ENCODE results near the gene TRIM9. TPM values are rescaled to one million over a fixed set of nuclear protein-coding genes. Genes with fewer than 3 reads are reported as not detected.
"Not testable (repeated sequence)": the region's sequence is repeated elsewhere in the genome, so short reads cannot be mapped to it uniquely, and the experiment has no call there.

TRIM9 gene
- total RNA-seq, 1 experiment from 2014 or later: 0.41 TPM

- in situ Hi-C loops (cut with HindIII; ENCODE audit: low pct_unique_long_range_greater_than_20kb, low sequenced_read_pairs): no loop called here
- DNase-seq (ENCODE audit: low read depth): no peak
These were observed 110.7 kb downstream of the TRIM9 start for GRCh38 chr14:50984036-50984710.

DNA sequence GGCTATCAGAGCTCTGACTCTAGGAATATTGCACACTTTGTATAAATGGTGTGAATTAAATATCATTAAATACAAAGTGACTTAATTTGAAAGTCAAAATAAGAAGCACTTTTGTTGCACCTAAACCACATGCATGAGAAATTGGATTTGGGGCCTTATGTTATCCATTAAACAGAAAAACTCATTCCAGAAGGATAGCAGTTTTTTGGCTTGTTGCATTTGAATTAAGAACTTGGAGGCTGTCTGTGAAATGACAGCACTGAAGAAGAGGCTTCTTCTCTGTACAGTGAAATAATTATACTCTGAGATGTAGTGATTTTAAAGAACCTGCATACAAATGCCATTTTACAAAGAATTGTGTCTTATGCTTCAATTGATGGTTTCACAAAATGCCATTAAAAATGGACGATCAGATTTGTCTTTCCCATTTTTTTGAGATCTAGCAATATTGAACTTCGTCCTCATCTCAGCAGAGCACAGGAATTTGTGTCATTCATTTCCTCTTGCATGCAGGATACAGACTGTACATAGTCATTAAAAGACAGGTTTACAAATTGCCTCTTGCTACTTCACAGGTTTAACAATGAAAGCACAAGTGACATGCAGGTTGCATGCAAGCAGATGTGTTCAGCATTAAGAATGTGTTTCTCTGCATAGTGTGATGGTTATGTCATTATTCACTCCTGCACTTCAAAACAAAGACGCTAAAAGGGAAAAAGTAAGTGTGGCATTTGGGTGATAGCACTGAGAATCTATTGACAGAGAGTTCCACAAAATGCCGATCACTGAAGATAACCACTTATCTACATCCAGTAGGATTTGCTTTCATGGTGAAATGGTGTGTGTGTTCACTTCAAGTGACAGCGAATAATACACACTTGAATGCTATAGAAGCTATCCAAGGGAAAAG, 114.7 kb downstream of the TRIM9 start:
- in situ Hi-C loops (cut with HindIII; ENCODE audit: low pct_unique_long_range_greater_than_20kb, low sequenced_read_pairs): no loop called here
- no peak for DNase-seq (ENCODE audit: low read depth)

DNA sequence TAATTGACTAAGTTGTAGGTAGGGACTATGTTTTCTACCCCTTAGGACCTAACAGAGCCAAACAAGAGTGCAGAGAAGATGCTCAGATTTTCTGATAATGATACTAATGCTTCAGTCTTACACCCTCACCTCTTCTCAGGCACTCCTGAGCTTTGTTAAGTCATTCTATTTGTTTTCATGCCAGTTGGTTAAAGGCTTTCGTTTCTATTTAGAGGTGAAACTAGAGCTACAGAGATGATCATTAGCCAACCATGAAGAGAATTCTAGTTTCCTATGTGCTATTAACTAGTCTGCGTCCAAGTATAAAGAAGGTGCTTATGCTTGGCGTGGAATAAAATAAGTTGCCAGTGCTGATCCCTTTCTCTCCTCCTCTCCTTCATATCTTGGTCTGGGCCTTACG, 116.0 kb downstream of the TRIM9 start:
- in situ Hi-C loops (cut with HindIII; ENCODE audit: low pct_unique_long_range_greater_than_20kb, low sequenced_read_pairs): no loop called here

DNA sequence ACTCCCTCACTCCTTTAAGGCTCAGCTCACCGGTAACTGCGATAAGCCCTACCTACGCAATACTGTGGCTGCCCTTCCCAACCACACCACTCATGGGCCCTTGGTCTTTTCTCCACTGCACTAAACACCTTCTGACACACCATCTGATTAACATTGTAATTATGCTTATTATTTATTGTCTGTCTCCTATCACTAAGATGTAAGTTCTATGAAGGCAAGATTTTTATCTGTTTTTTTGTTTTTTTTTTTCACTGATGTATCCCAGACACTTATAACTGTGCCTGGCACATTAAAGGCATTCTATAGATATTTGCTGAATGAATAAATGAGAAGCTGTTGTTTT, 116.4 kb downstream of the TRIM9 start:
- in situ Hi-C loops (cut with HindIII; ENCODE audit: low pct_unique_long_range_greater_than_20kb, low sequenced_read_pairs): no loop called here
- no peak for DNase-seq (ENCODE audit: low read depth)

More for the DNA sequence above, 116.0 kb downstream of the TRIM9 start:
- no peak for DNase-seq (ENCODE audit: low read depth)

DNA sequence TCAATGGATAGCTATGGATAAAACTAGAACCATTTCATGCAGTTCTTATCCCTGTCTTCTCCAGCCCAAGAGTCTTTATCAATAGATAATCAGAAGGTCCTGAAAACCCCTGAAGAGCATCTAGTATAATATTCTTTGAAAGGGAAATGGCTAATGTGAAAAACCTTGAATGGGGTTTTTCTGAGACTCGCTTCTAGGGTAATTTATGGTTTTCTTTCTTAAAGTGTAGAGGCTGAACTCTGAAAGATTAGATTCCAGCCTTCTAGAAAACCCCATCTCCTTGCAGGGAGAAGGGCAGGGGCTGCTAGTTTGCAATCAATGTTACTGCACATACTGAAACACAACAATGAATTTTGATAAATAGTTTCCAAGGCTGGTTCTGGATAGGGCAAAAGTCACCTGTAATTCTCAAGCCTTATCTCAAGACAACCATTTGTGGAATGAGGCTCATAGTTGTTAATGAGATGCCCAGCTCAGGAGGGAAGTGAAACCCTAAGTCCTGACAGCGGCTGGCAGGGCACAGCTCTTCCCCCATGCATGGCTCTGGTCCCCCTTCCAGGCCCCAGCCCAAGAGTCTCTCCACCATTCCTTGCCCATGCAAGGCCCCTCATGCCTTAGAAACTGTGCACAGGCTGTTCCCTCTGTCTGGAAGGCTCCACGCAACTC, 116.9 kb downstream of the TRIM9 start:
- in situ Hi-C loops (cut with HindIII; ENCODE audit: low pct_unique_long_range_greater_than_20kb, low sequenced_read_pairs): no loop called here
- DNase-seq (ENCODE audit: low read depth): no peak

GRCh38 chr14:50974118-50974517, 120.8 kb downstream of the TRIM9 start:
- no peak for DNase-seq (ENCODE audit: low read depth)
- in situ Hi-C loops (cut with HindIII; ENCODE audit: low pct_unique_long_range_greater_than_20kb, low sequenced_read_pairs): no loop called here

DNA sequence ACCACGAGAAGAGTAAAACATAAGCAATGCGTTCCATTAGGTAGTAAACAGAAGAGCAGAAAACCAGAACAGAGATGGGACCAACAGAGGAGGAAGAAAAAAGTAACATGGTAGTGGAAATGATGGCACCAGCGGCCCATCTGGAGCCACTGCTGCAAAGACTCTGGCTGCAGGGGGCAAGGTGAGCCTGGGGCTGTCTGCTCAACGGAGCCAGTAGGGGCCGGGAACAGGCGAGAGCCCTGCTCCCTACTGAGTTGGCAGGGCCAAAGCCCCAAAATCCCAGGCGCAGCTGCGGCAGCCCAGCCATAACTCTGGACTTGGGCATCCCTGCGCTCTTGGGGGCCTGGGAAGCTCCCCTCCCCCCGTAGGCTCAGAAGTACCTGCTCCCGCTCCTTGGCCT, 122.2 kb downstream of the TRIM9 start:
- in situ Hi-C loops (cut with HindIII; ENCODE audit: low pct_unique_long_range_greater_than_20kb, low sequenced_read_pairs): no loop called here
- DNase-seq (ENCODE audit: low read depth): no peak

- DNase-seq (ENCODE audit: low read depth): no peak
- in situ Hi-C loops (cut with HindIII; ENCODE audit: low pct_unique_long_range_greater_than_20kb, low sequenced_read_pairs): no loop called here
These were observed 123.8 kb downstream of the TRIM9 start for GRCh38 chr14:50970886-50971781.

DNA sequence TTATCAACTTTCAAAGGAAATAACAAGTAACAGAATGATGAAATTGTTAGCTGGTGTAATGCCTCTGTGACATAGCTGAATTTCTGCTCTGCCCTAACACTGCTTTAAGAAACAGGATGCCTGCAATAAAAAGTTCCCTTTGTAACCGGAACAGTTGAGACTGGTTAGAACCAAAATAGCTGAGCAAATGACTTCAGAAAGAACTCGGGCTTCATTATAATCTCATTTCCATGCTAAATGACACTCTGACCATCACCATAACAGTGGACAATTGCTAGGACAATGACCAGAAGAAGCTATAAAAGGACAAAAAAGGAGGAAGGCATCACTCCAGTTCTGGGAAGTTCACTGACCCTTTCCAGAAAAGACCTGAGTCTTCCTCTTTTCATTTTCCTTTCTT, 127.1 kb downstream of the TRIM9 start:
- in situ Hi-C loops (cut with HindIII; ENCODE audit: low pct_unique_long_range_greater_than_20kb, low sequenced_read_pairs): no loop called here
- DNase-seq (ENCODE audit: low read depth): no peak

GRCh38 chr14:50967103-50967502, 127.8 kb downstream of the TRIM9 start:
- in situ Hi-C loops (cut with HindIII; ENCODE audit: low pct_unique_long_range_greater_than_20kb, low sequenced_read_pairs): no loop called here
- DNase-seq (ENCODE audit: low read depth): no peak

GRCh38 chr14:50964683-50965390, 130.1 kb downstream of the TRIM9 start:
- in situ Hi-C loops (cut with HindIII; ENCODE audit: low pct_unique_long_range_greater_than_20kb, low sequenced_read_pairs): no loop called here
- DNase-seq (ENCODE audit: low read depth): peak; percentile 72

DNA sequence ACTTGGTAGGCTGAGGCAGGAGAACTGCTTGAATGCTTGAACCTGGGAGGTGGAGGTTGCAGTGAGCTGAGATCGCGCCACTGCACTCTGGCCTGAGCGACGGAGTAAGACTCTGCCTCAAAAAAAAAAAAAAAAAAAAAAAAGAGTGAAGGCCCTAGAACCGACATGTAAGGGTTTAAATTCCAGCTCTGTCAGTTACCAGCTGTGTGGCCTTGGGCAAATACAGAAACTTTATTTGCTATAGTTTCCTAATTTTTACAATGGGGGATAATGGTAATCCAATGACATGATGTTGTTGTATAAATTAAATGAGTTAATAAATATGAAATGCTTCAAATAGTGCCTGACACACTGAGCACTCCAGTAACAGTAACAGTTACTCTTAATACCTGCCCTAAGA, 131.0 kb downstream of the TRIM9 start:
- DNase-seq (ENCODE audit: low read depth): no peak
- in situ Hi-C loops (cut with HindIII; ENCODE audit: low pct_unique_long_range_greater_than_20kb, low sequenced_read_pairs): no loop called here

DNA sequence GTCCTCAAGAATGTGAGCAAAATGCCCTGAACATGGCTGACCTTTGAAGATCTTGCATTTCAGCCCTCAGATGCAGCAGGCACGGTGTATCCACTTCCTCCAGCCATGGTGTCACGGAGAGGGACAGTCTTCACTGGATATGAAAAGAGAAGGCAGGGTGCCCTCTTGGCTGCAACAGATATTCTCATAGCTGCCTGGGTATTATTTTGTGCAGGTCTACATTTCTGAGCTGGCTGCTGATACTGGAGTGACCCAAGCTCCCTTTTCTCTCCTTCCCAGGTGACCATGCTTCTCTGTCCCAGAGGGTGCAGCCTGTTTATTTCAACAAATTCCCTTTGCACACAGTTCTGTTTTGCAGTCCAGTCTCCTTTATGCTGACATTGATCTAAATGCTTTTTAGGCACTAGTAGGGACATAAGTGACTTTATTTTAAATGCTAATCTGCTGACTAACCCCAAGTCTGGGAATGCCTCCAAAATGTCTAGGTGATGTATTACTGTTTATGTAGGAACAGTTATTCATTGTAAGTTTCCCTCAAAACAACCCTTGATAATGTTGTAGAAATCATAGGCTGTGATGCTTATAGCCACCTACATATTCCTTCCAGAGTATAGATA, 133.2 kb downstream of the TRIM9 start:
- in situ Hi-C loops (cut with HindIII; ENCODE audit: low pct_unique_long_range_greater_than_20kb, low sequenced_read_pairs): no loop called here
- peak; percentile 84 for DNase-seq (ENCODE audit: low read depth)

- in situ Hi-C loops (cut with HindIII; ENCODE audit: low pct_unique_long_range_greater_than_20kb, low sequenced_read_pairs): no loop called here
- DNase-seq (ENCODE audit: low read depth): peak; percentile 59
These were observed 137.6 kb downstream of the TRIM9 start for GRCh38 chr14:50957296-50957695.

DNA sequence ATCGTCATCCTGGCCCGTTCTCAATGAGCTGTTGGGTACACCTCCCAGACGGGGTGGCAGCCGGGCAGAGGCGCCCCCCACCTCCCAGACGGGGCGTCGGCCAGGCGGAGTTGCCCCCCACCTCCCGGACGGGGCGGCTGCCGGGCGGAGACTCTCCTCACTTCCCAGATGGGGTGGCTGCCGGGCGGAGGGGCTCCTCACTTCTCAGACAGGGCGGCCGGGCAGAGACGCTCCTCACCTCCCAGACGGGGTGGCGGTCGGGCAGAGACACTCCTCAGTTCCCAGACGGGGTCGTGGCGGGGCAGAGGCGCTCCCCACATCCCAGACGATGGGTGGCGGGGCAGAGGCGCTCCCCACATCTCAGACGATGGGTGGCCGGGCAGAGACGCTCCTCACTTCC, 138.5 kb downstream of the TRIM9 start:
- peak; percentile 16 for DNase-seq (ENCODE audit: low read depth)
- in situ Hi-C loops (cut with HindIII; ENCODE audit: low pct_unique_long_range_greater_than_20kb, low sequenced_read_pairs): not testable (repeated sequence)

DNA sequence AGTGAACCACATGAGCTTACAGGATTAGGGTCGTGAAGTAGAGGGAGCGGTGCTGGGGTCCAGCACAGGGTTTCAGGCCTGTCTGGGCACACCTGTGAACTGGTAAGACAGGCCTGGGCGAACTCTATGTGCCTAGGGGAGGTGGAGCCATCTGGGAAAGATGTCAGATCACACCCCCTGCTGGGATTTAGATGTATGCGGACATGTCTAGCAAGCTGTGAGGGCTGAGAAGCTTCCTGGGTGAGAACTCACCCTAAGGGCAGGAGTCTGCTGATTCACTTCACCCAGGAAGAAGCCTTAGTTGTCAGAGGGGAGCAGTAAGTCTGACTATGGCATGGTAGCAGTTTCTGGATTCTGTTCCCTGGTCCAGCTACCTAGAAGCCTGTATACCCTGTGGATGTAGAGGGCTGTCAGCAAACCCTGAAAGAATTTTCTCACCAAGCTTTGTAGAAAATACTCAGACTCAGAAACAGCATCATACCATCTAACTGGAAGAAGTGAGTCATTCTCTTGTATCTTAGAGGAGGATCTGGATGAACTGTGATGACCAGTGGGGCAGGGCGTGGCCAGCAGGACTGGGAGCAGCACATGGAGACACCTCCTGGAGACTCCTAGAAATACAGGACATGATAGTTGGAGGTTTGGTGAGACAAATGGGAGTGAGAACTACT, 139.4 kb downstream of the TRIM9 start:
- peak; percentile 96 for DNase-seq (ENCODE audit: low read depth)
- in situ Hi-C loops (cut with HindIII; ENCODE audit: low pct_unique_long_range_greater_than_20kb, low sequenced_read_pairs): no loop called here
